Heart left ventricle (tissue), 13 donors: ENCODE data around the gene GTF2H4.

Experiments
- POLR2A ChIP-seq, 2 donors: fragments of 450-650 bp; IDR thresholded peaks; one replicate each; pipeline ENCODE4 v1.6.1; 2017; ENCODE audit warnings: antibody characterized with exemption in 2 of 2, mild to moderate bottlenecking in 2 of 2, moderate library complexity in 2 of 2
- TF ChIP-seq, protein P1 (sequence below), 12 donors: fragments of 200-600 bp; sonication (generic) in 4 of 12; IDR thresholded peaks; one replicate each; pipeline versions ENCODE4 v1.5.0 to v1.8.0; 2018 to 2022; ENCODE audit warnings: antibody characterized with exemption in 12 of 12, mild to moderate bottlenecking in 5 of 12
- donor health status: ischemic (EF 13 %, LVEDD 7.1; RV severe dilation, severe dysfunction).
- donor health status: DM: no; HTN: yes; CAD: no.
- donor health status: DM: no; HTN: no; CAD: no.
- donor health status: ischemic (EF 25% LVEDD 6.9; RV normal size, moderate dysfunction).
- donor health status: ischemic (EF 25% LVEDD 5.7; RV mildly dilated, moderate dysfunction).
- donor health status: ischemic (EF 35%, LVEDD 5.7; RV mildly dilated, moderate dysfunction).
- donor health status: nonischemic (EF 11% LVEDD 7.7; RV severe dilation, severe dysfunction).
- donor health status: DM: yes; HTN: yes; CAD: no.
- donor health status: PGD.
- donor health status: ischemic (EF 29% LVEDD 5.4; RV normal size, mild dysfunction).
- donor health status: nonischemic (EF 23%, LVEDD 6.1; RV moderate dilation, normal function).

DNA sequence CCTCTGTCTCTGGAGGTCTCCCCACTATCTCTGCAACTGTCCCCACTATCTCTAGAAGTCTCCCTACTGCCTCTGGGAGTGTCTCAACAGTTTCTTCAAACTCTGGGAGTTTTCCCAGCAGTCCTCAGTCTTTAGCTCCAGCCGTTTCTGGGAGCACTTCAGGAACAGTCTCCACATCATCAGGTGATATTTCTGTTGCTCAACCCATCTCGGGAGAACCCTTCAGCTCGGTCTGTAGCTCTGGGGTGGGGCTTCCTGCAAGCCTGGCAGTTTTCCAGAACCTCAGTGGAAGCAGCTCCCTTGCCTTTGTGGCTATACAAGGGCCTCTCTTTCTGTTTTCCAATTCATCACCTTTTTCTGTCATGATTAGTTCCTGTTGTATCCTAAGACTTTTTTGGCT lies 27.0 kb downstream of the GTF2H4 start:
- TF ChIP-seq, protein P1, sequence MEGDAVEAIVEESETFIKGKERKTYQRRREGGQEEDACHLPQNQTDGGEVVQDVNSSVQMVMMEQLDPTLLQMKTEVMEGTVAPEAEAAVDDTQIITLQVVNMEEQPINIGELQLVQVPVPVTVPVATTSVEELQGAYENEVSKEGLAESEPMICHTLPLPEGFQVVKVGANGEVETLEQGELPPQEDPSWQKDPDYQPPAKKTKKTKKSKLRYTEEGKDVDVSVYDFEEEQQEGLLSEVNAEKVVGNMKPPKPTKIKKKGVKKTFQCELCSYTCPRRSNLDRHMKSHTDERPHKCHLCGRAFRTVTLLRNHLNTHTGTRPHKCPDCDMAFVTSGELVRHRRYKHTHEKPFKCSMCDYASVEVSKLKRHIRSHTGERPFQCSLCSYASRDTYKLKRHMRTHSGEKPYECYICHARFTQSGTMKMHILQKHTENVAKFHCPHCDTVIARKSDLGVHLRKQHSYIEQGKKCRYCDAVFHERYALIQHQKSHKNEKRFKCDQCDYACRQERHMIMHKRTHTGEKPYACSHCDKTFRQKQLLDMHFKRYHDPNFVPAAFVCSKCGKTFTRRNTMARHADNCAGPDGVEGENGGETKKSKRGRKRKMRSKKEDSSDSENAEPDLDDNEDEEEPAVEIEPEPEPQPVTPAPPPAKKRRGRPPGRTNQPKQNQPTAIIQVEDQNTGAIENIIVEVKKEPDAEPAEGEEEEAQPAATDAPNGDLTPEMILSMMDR (IDR thresholded peaks at IDR 0.05), result no peak
- no peak for TF ChIP-seq POLR2A (IDR thresholded peaks at IDR 0.05)
